ENCODE results near the gene P4HB. TPM values are rescaled to one million over a fixed set of nuclear protein-coding genes. Genes with fewer than 3 reads are reported as not detected.

The P4HB gene
- polyA plus RNA-seq, 1 of the 3 experiments (the other 2 are of a cell fraction) = 165 TPM

GRCh38 chr17:81824595-81824994, 35.7 kb downstream of the P4HB start:
- CTCF ChIA-PET = interaction anchor here (0.6 to 2.4 kb wide), 5 partner anchors 12 to 1798 kb away, joined by 3 to 11 read pairs (median 5); no protein-coding TSS in a partner anchor
- no peak overlapping the region for H3K27ac ChIP-seq (ENCODE audit: low read depth in 2 of 2, low read length in 1 of 2)
- H3K36me3 ChIP-seq (replicated peaks in 1 of 2; ENCODE audit: control insufficient read depth in 1 of 2, insufficient read depth in 2 of 2, low read length in 1 of 2) = peaks cover 0 to 5% of the 10 kb centered on the region in 2 experiments
- TF ChIP-seq MXI1 (IDR thresholded peaks at IDR 0.05; ENCODE audit: low read depth, low read length) (no peak), TCF12 (IDR thresholded peaks at IDR 0.05) (no peak)
- no peaks in the 10 kb centered on the region for H3K27me3 ChIP-seq (ENCODE audit: insufficient read depth)
- H3F3A ChIP-seq (replicated peaks; ENCODE audit: insufficient read depth) = peaks cover 3% of the 10 kb centered on the region
- POLR2A ChIA-PET = no interaction called here
- peaks cover 24% of the 10 kb centered on the region for H3K79me2 ChIP-seq (ENCODE audit: insufficient read depth)
- H3K4me3 ChIP-seq (ENCODE audit: low read depth in 2 of 2, low read length in 1 of 2) = no peak overlapping the region
- no peaks in the 10 kb centered on the region for H3K9me3 ChIP-seq
- peaks cover 17% of the 10 kb centered on the region; the same call in 1 of the 2 replicates for H4K20me1 ChIP-seq (ENCODE audit: insufficient read depth)
- no peaks in the 10 kb centered on the region for H3K9me2 ChIP-seq
- no peak overlapping the region for H2AFZ ChIP-seq (ENCODE audit: low read depth)
- no peak overlapping the region for H3K9ac ChIP-seq
- 87% methylated on average over 9 of the region's 11 CpGs for WGBS (ENCODE audit: low lambda C conversion rate)
- H3K4me2 ChIP-seq = no peak overlapping the region
- peaks cover 0 to 16% of the 10 kb centered on the region in 2 experiments; a peak in 1 of 4 replicates for H3K4me1 ChIP-seq (ENCODE audit: control insufficient read depth in 1 of 2, insufficient read depth in 2 of 2, low read depth in 1 of 2, low read length in 1 of 2)
- no peak for DNase-seq

GRCh38 chr17:81823820-81824550, 36.4 kb downstream of the P4HB start:
- Histone ChIP-seq H3K27ac (ENCODE audit: low read depth in 2 of 2, low read length in 1 of 2) (no peak overlapping the region), H3K4me3 (ENCODE audit: low read depth in 2 of 2, low read length in 1 of 2) (no peak overlapping the region), H3K4me2 (no peak overlapping the region), H3K27me3 (ENCODE audit: insufficient read depth) (no peaks in the 10 kb centered on the region), H3K36me3 (replicated peaks in 1 of 2; ENCODE audit: control insufficient read depth in 1 of 2, insufficient read depth in 2 of 2, low read length in 1 of 2) (peaks cover 0 to 5% of the 10 kb centered on the region in 2 experiments), H2AFZ (ENCODE audit: low read depth) (no peak overlapping the region), H4K20me1 (ENCODE audit: insufficient read depth) (peaks cover 17% of the 10 kb centered on the region; the same call in 1 of the 2 replicates), H3K9me3 (no peaks in the 10 kb centered on the region), H3K79me2 (ENCODE audit: insufficient read depth) (peaks cover 20% of the 10 kb centered on the region), H3K9me2 (no peaks in the 10 kb centered on the region), H3K9ac (no peak overlapping the region), H3K4me1 (ENCODE audit: control insufficient read depth in 1 of 2, insufficient read depth in 2 of 2, low read depth in 1 of 2, low read length in 1 of 2) (peaks cover 0 to 16% of the 10 kb centered on the region in 2 experiments; a peak in 1 of 4 replicates), H3F3A (replicated peaks; ENCODE audit: insufficient read depth) (peaks cover 3% of the 10 kb centered on the region)
- ChIA-PET CTCF (interaction anchor here (0.6 to 2.4 kb wide), 2 partner anchors 89 to 1797 kb away, joined by 3 to 11 read pairs; no protein-coding TSS in a partner anchor), POLR2A (no interaction called here)
- WGBS (ENCODE audit: low lambda C conversion rate) = 94% methylated on average over 25 of the region's 33 CpGs
- TF ChIP-seq EZH2phosphoT487 (IDR thresholded peaks at IDR 0.05; ENCODE audit: borderline replicate concordance, low read depth) (no peak), ZBTB33 (IDR thresholded peaks at IDR 0.05; ENCODE audit: borderline replicate concordance, low read depth) (no peak), CTCF (IDR thresholded peaks at IDR 0.05) (no peak), FOXM1 (IDR thresholded peaks at IDR 0.05; ENCODE audit: low read depth) (no peak), GABPA (IDR thresholded peaks at IDR 0.05; ENCODE audit: low read depth) (no peak), SIN3A (IDR thresholded peaks at IDR 0.05; ENCODE audit: borderline replicate concordance, low read depth, low read length) (no peak), TCF12 (IDR thresholded peaks at IDR 0.05) (no peak), FOSL2 (IDR thresholded peaks at IDR 0.05; ENCODE audit: borderline replicate concordance, low read depth) (no peak), YY1 (IDR thresholded peaks at IDR 0.05; ENCODE audit: low read depth) (no peak), RAD21 (IDR thresholded peaks at IDR 0.05; ENCODE audit: low read length) (no peak), SMC3 (IDR thresholded peaks at IDR 0.05; ENCODE audit: low read depth, low read length) (no peak)
- DNase-seq = no peak

Measured in SK-N-SH (cell line).